SK-N-SH (cell line): ENCODE results near the gene RBM28. TPM values are rescaled to one million over a fixed set of nuclear protein-coding genes. Genes with fewer than 3 reads are reported as not detected.

ENCODE experiments used
- CTCF ChIA-PET: fragments of 300-600, 350-600 bp; formaldehyde crosslinking; extraction: SDS; loops from one replicate; lab custom pipeline; 2021; lab: Yijun Ruan, JAX
- POLR2A ChIA-PET: fragments of 350-600 bp; sonication (Branson Sonifier 250); formaldehyde crosslinking; extraction: SDS; loops from one replicate; lab custom pipeline; 2020; ENCODE audit warnings: antibody characterized with exemption, inconsistent platforms; lab: Yijun Ruan, JAX
- DNase-seq: peaks from one replicate; pipeline ENCODE4 v3.0.0; 2012
- H2AFZ ChIP-seq: fragments of 200-600 bp; sonication (generic); 2 replicates; pipeline ENCODE4 v1.8.1; 2016; ENCODE audit warnings: antibody characterized with exemption, mild to moderate bottlenecking, low read depth
- H3F3A ChIP-seq: fragments of 200-600 bp; sonication (generic); replicated peaks from 2 replicates; pipeline ENCODE3; 2016; ENCODE audit warnings: antibody characterized with exemption, mild to moderate bottlenecking; ENCODE audit not compliant: insufficient read depth
- H3K27ac ChIP-seq, 2 experiments: fragments of 200-500 bp in 1 of 2; fragments of 200-600 bp in 1 of 2; sonication (Bioruptor generic) in 1 of 2; sonication (generic), shearing (Covaris generic) in 1 of 2; 2 replicates each; pipeline versions ENCODE4 v1.5.1 to v1.6.1; 2014 to 2016; ENCODE audit warnings: low read depth in 2 of 2, inconsistent platforms in 1 of 2, low read length in 1 of 2, mild to moderate bottlenecking in 1 of 2, mixed read lengths in 1 of 2
- H3K27me3 ChIP-seq: fragments of 200-600 bp; sonication (generic), shearing (Covaris generic); 2 replicates; pipeline ENCODE4 v1.6.1; 2016; ENCODE audit warnings: mixed run types; ENCODE audit not compliant: insufficient read depth
- H3K36me3 ChIP-seq, 2 experiments: fragments of 200-500 bp in 1 of 2; fragments of 200-600 bp in 1 of 2; sonication (Bioruptor generic) in 1 of 2; sonication (generic) in 1 of 2; replicated peaks in 1 of 2; 2 replicates each; pipeline versions ENCODE3 to v1.5.1; 2014 to 2016; ENCODE audit warnings: low read length in 1 of 2, mild to moderate bottlenecking in 1 of 2; ENCODE audit not compliant: insufficient read depth in 2 of 2, control insufficient read depth in 1 of 2
- H3K4me1 ChIP-seq, 2 experiments: fragments of 200-500 bp in 1 of 2; fragments of 200-600 bp in 1 of 2; sonication (Bioruptor generic) in 1 of 2; sonication (generic), shearing (Covaris generic) in 1 of 2; 2 replicates each; pipeline versions ENCODE4 v1.5.1 to v1.6.1; 2014 to 2016; ENCODE audit warnings: low read depth in 1 of 2, low read length in 1 of 2, mixed run types in 1 of 2; ENCODE audit not compliant: insufficient read depth in 2 of 2, control insufficient read depth in 1 of 2
- H3K4me2 ChIP-seq: fragments of 200-600 bp; sonication (generic), shearing (Covaris generic); 2 replicates; pipeline ENCODE4 v1.6.1; 2017; ENCODE audit warnings: mixed run types
- H3K4me3 ChIP-seq, 2 experiments: fragments of 200-500 bp in 1 of 2; fragments of 200-600 bp in 1 of 2; sonication (Bioruptor generic) in 1 of 2; sonication (generic), shearing (Covaris generic) in 1 of 2; 2 replicates each; pipeline versions ENCODE4 v1.5.1 to v1.8.1; 2014 to 2016; ENCODE audit warnings: low read depth in 2 of 2, inconsistent platforms in 1 of 2, low read length in 1 of 2, mild to moderate bottlenecking in 1 of 2, mixed read lengths in 1 of 2, moderate library complexity in 1 of 2
- H3K79me2 ChIP-seq: fragments of 200-600 bp; sonication (generic); 2 replicates; pipeline ENCODE4 v1.8.1; 2017; ENCODE audit warnings: mild to moderate bottlenecking; ENCODE audit not compliant: insufficient read depth
- H3K9ac ChIP-seq: fragments of 200-600 bp; sonication (generic); 2 replicates; pipeline ENCODE4 v1.6.1; 2017; ENCODE audit warnings: mixed run types
- H3K9me2 ChIP-seq: fragments of 200-600 bp; sonication (generic); 2 replicates; pipeline ENCODE4 v1.6.1; 2017; ENCODE audit warnings: mixed run types
- H3K9me3 ChIP-seq: fragments of 200-600 bp; sonication (generic); 2 replicates; pipeline ENCODE4 v1.6.1; 2017; ENCODE audit warnings: mixed run types, mild to moderate bottlenecking, moderate library complexity
- H4K20me1 ChIP-seq: fragments of 200-600 bp; sonication (generic); 2 replicates; pipeline ENCODE4 v1.6.1; 2017; ENCODE audit warnings: mild to moderate bottlenecking, mixed run types; ENCODE audit not compliant: insufficient read depth
- CHD2 ChIP-seq: fragments of 150-350 bp; IDR thresholded peaks from 2 replicates; pipeline ENCODE4 v1.6.1; 2018; ENCODE audit warnings: low read length; ENCODE audit not compliant: partially characterized antibody
- CTCF ChIP-seq: fragments of 200-600 bp; sonication (generic); IDR thresholded peaks from 2 replicates; pipeline ENCODE4 v1.6.1; 2017; ENCODE audit warnings: antibody characterized with exemption, mild to moderate bottlenecking, moderate library complexity
- EP300 ChIP-seq, 2 experiments: IDR thresholded peaks; 2 replicates each; pipeline versions ENCODE4 v1.4.0 to v1.6.1; 2012; ENCODE audit warnings: borderline replicate concordance in 1 of 2, low read depth in 1 of 2, low read length in 1 of 2
- FOXM1 ChIP-seq: IDR thresholded peaks from 2 replicates; pipeline ENCODE4 v1.4.0; 2012; ENCODE audit warnings: low read depth, mild to moderate bottlenecking
- GABPA ChIP-seq: IDR thresholded peaks from 2 replicates; pipeline ENCODE4 v1.4.0; 2012; ENCODE audit warnings: low read depth, mild to moderate bottlenecking
- GATA2 ChIP-seq: sonication (generic); formaldehyde crosslinking; IDR thresholded peaks from 2 replicates; pipeline ENCODE4 v1.5.0; 2020; ENCODE audit warnings: mild to moderate bottlenecking, missing genetic modification reagents
- MXI1 ChIP-seq: IDR thresholded peaks from 2 replicates; pipeline ENCODE4 v1.6.1; 2012; ENCODE audit warnings: mild to moderate bottlenecking, low read depth, low read length, improper control_type of control experiment
- NRF1 ChIP-seq: IDR thresholded peaks from 2 replicates; pipeline ENCODE4 v1.6.1; 2012; ENCODE audit warnings: low read depth, mild to moderate bottlenecking, low read length
- RAD21 ChIP-seq: IDR thresholded peaks from 2 replicates; pipeline ENCODE4 v1.6.1; 2012; ENCODE audit warnings: mild to moderate bottlenecking, low read length
- RCOR1 ChIP-seq: fragments of 150-350 bp; IDR thresholded peaks from 2 replicates; pipeline ENCODE4 v1.6.1; 2017; ENCODE audit warnings: antibody characterized with exemption, low read length
- REST ChIP-seq: IDR thresholded peaks from 2 replicates; pipeline ENCODE4 v1.6.1; 2012; ENCODE audit warnings: mild to moderate bottlenecking, low read depth, low read length, moderate library complexity
- RFX5 ChIP-seq: IDR thresholded peaks from 2 replicates; pipeline ENCODE4 v1.6.1; 2012; ENCODE audit warnings: mild to moderate bottlenecking, improper control_type of control experiment, low read length
- RXRA ChIP-seq: IDR thresholded peaks from 2 replicates; pipeline ENCODE4 v1.4.0; 2012; ENCODE audit warnings: low read depth, mild to moderate bottlenecking, borderline replicate concordance
- SMC3 ChIP-seq: IDR thresholded peaks from 2 replicates; pipeline ENCODE4 v1.6.1; 2012; ENCODE audit warnings: low read depth, low read length, improper control_type of control experiment
- TCF12 ChIP-seq: IDR thresholded peaks from 2 replicates; pipeline ENCODE4 v1.4.0; 2012
- USF1 ChIP-seq: IDR thresholded peaks from 2 replicates; pipeline ENCODE4 v1.4.0; 2012; ENCODE audit warnings: low read depth, borderline replicate concordance
- YY1 ChIP-seq: IDR thresholded peaks from 2 replicates; pipeline ENCODE4 v1.4.0; 2012; ENCODE audit warnings: low read depth, mild to moderate bottlenecking
- WGBS: methylation state at CpG from one replicate; pipeline ENCODE4 v1.1.6; 2017; ENCODE audit warnings: low lambda C conversion rate; 5-methylcytosine and 5-hydroxymethylcytosine counted together
- polyA plus RNA-seq, 3 experiments: library from polyadenylated mRNA; depleted of rRNA; stranded (reverse); fragments of >200 nt; gene quantifications; 2 replicates each; pipeline ENCODE4 v1.2.3, GENCODE V29; 2012

Gene RBM28
- polyA plus RNA-seq, 1 of the 3 experiments (the other 2 are of a cell fraction), result 29.1 TPM

GRCh38 chr7:128347647-128348097, 4.0 kb upstream of the RBM28 start:
- Histone ChIP-seq H3K9me2 (no peaks in the 10 kb centered on the region), H3K27me3 (peaks cover 7% of the 10 kb centered on the region; the same call in 1 of the 2 replicates), H3F3A (no peaks in the 10 kb centered on the region), H3K27ac (peak overlapping the region in 1 of 2 experiments; percentile 92; a peak in 2 of 4 replicates), H3K9me3 (no peaks in the 10 kb centered on the region), H3K4me3 (no peak overlapping the region), H3K4me1 (peaks cover 0 to 44% of the 10 kb centered on the region in 2 experiments; a peak in 2 of 4 replicates), H3K79me2 (peaks cover 10% of the 10 kb centered on the region), H2AFZ (no peak overlapping the region), H3K36me3 (no peaks in the 10 kb centered on the region), H3K4me2 (no peak overlapping the region), H3K9ac (no peak overlapping the region), H4K20me1 (no peaks in the 10 kb centered on the region)
- peak; percentile 100 for TF ChIP-seq RAD21
- TF ChIP-seq YY1, result no peak
- TF ChIP-seq RFX5, result peak; percentile 83; the same call in 1 of the 2 replicates
- TF ChIP-seq SMC3, result peak; percentile 99
- 0 out of 2 replicates have a peak, but pooled peaks have one; percentile 11 for TF ChIP-seq NRF1
- TF ChIP-seq USF1, result no peak
- TF ChIP-seq TCF12, result no peak
- TF ChIP-seq EP300 (IDR thresholded peaks at IDR 0.05; ENCODE audit: borderline replicate concordance in 1 of 2, low read depth in 1 of 2, low read length in 1 of 2), result 0 out of 4 replicates have a peak, but pooled peaks of 1 of the 2 experiments have one; percentile 23
- no peak for TF ChIP-seq REST
- peak; percentile 74 for TF ChIP-seq CHD2
- TF ChIP-seq RCOR1, result 0 out of 2 replicates have a peak, but pooled peaks have one; percentile 34
- TF ChIP-seq GABPA, result no peak
- 0 out of 2 replicates have a peak, but pooled peaks have one; percentile 46 for TF ChIP-seq GATA2 (CRISPR knock-in tag)
- peak; percentile 41; the same call in 1 of the 2 replicates for TF ChIP-seq MXI1
- no peak for TF ChIP-seq RXRA
- TF ChIP-seq CTCF, result peak; percentile 98
- no peak for TF ChIP-seq FOXM1
- POLR2A ChIA-PET, result interaction anchor here (0.8 to 5.1 kb wide), 10 partner anchors 8 to 128 kb away, joined by 3 to 107 read pairs (median 4); partner anchors contain the start of genes HILPDA and METTL2B
- CTCF ChIA-PET, result interaction anchor here (0.5 to 15.8 kb wide), 56 partner anchors 9 to 760 kb away, joined by 3 to 1786 read pairs (median 4); partner anchors contain the start of genes ARF5, ATP6V1F, HILPDA and IMPDH1
- peak; percentile 89 for DNase-seq
- WGBS, result 0% methylated on average over 2 of the region's 2 CpGs
